GM12874 (cell line): ENCODE data around the gene CA4.
A peak's percentile ranks its signal among the peaks of the same experiment; 100 is the strongest.

Experiments
- TF ChIP-seq, protein P1 (sequence below): IDR thresholded peaks from 2 replicates; pipeline ENCODE4 v1.5.1; 2011; ENCODE audit warnings: low read depth, mild to moderate bottlenecking, control low read depth, low read length, moderate library complexity; ENCODE audit not compliant: insufficient read depth

The CA4 gene

GRCh38 chr17:60142872-60143499 lies 6.8 kb upstream of the CA4 start:
- TF ChIP-seq, protein P1, sequence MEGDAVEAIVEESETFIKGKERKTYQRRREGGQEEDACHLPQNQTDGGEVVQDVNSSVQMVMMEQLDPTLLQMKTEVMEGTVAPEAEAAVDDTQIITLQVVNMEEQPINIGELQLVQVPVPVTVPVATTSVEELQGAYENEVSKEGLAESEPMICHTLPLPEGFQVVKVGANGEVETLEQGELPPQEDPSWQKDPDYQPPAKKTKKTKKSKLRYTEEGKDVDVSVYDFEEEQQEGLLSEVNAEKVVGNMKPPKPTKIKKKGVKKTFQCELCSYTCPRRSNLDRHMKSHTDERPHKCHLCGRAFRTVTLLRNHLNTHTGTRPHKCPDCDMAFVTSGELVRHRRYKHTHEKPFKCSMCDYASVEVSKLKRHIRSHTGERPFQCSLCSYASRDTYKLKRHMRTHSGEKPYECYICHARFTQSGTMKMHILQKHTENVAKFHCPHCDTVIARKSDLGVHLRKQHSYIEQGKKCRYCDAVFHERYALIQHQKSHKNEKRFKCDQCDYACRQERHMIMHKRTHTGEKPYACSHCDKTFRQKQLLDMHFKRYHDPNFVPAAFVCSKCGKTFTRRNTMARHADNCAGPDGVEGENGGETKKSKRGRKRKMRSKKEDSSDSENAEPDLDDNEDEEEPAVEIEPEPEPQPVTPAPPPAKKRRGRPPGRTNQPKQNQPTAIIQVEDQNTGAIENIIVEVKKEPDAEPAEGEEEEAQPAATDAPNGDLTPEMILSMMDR, result peak; percentile 78

DNA sequence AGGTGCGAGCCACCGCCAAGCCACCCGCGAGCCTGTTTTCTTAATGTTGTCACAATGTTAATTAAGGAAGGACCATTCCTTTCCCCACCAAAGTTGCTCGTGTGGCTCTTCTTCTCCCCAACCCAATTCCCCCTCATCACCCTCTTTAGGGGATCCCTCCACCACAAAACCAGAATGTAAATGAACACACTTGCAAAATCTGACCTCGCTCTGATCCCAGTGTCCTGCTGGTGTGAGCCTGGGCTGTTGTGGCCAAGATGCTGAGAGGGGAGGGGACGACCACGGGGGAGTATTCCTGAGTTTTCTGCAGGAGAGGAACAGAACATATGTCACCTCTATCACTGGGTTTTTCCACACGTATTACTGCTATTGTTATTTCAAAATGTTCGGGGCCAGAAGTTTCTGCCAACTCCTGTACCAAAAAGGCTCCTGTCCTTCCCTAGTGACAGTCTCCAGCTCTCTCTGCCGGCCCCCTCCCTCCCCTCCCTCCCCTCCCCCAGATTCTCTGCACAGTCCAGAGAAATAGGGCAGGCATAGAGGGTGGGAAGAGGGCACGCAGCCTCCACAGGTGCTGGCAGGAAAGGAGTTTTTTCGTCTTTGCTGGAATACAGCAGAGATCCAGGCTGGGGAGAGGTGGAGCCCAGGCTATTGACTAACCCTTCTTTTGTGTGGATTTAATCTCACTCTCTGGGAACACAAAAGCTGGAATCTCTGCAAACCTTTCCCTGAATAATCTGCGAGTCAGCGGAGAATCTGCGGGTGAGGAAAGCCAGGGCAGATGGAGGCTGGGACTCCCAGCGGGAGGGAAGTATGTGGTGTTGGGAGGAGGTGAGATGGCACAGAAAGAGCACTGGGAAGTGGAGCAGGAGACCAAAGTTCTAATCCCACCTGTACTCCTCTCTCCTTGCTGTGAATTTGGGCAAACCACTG lies 4.5 kb upstream of the CA4 start:
- TF ChIP-seq, protein P1, result no peak

- TF ChIP-seq, protein P1, result no peak
Measured at GRCh38 chr17:60146206-60146605, 3.6 kb upstream of the CA4 start.

GRCh38 chr17:60147553-60148223 lies 2.1 kb upstream of the CA4 start:
- TF ChIP-seq, protein P1, result no peak

DNA sequence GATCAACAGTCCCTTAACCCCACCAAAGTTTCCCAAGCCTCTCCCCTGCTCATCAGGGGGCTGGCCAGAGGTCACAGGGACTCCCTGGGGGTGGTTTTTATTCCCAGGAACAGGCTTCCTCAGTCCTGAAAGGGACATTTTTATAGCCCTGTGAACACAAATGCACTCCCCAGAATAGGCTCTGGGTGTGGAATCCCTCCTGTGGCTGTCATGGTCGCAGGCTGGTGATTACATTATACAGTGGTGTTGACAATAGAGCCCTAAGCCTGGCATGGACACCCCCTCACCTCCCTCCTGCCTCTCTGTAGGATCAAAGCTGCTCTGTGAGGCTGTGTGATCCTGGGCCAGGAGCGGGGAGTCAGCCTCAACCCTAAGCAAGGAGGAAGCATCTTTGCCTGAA lies 1.4 kb upstream of the CA4 start:
- TF ChIP-seq, protein P1, result no peak

DNA sequence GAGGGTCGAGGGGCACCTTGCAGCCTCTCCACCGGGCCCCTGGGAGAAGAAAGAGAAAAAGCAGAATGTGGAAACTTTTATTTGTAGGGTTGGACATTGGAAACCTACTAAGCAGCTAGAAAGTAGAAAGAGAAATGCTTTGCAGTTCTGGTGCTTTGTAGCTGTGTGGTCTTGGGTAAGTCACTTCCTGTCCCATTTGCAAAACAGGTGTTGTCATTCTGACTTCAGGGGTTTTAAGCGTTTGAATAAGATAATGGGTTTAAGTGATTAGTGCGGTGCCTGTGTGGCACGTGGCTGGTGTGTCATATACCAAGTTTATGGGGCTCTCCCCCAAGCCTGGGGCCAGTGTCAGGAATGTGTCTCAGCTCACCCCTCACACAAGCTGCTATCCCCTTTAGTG lies 1.6 kb downstream of the CA4 start:
- TF ChIP-seq, protein P1, result no peak
